H1 (cell line): ENCODE measurements around the gene AK5. TPM values are rescaled to one million over a fixed set of nuclear protein-coding genes. Genes with fewer than 3 reads are reported as not detected.

Source experiments
- CTCF ChIA-PET: fragments of 300-600 bp; sonication (Branson Sonifier 250); formaldehyde crosslinking; loops from one replicate; lab custom pipeline; 2021; ENCODE audit not compliant: partially characterized antibody; lab: Charles Lee
- POLR2A ChIA-PET: fragments of 300-600 bp; sonication (Branson Sonifier 250); formaldehyde crosslinking; loops from one replicate; lab custom pipeline; 2021; ENCODE audit warnings: inconsistent platforms; ENCODE audit not compliant: partially characterized antibody; lab: Charles Lee
- DNase-seq, 2 experiments: peaks; one replicate each; pipeline versions ENCODE4 v3.0.0 to v3.0.0-alpha.2; 2010 to 2022; ENCODE audit warnings: low spot score in 2 of 2, low read depth in 1 of 2, mixed read lengths in 1 of 2
- FAIRE-seq: peaks from 2 replicates; lab custom pipeline; 2011; peaks lifted over from hg19 to GRCh38; lab: Jason Lieb, UNC
- H2AFZ ChIP-seq: 2 replicates; pipeline ENCODE4 v1.8.1; 2012; ENCODE audit warnings: low read length, inconsistent platforms
- H2AK5ac ChIP-seq: 2 replicates; pipeline ENCODE4 v1.6.1; 2013; ENCODE audit warnings: low read depth, low read length
- H2BK120ac ChIP-seq: replicated peaks from 2 replicates; pipeline ENCODE3; 2013; ENCODE audit warnings: low read depth, low read length, inconsistent platforms
- H2BK12ac ChIP-seq: 2 replicates; pipeline ENCODE4 v1.6.1; 2013; ENCODE audit warnings: low read depth, low read length
- H2BK15ac ChIP-seq: 2 replicates; pipeline ENCODE4 v1.6.1; 2013; ENCODE audit warnings: low read length
- H2BK20ac ChIP-seq: 2 replicates; pipeline ENCODE4 v1.6.1; 2013; ENCODE audit warnings: low read length
- H2BK5ac ChIP-seq: 2 replicates; pipeline ENCODE4 v1.6.1; 2013; ENCODE audit warnings: low read depth, low read length
- H3K14ac ChIP-seq: 2 replicates; pipeline ENCODE4 v1.6.1; 2013; ENCODE audit warnings: inconsistent platforms; ENCODE audit not compliant: insufficient read length
- H3K18ac ChIP-seq: 2 replicates; pipeline ENCODE4 v1.6.1; 2013; ENCODE audit warnings: low read length; ENCODE audit errors: extremely low read depth
- H3K23ac ChIP-seq: 2 replicates; pipeline ENCODE4 v1.6.1; 2013; ENCODE audit warnings: inconsistent platforms; ENCODE audit not compliant: insufficient read length
- H3K23me2 ChIP-seq: 2 replicates; pipeline ENCODE4 v1.6.1; 2013; ENCODE audit warnings: low read depth, low read length
- H3K27ac ChIP-seq: 2 replicates; pipeline ENCODE4 v1.6.1; 2011; ENCODE audit warnings: low read depth, low read length, inconsistent platforms
- H3K27me3 ChIP-seq, 4 experiments: replicated peaks in 1 of 4; 1 replicate in 1 of 4; 2 replicates in 3 of 4; pipeline versions ENCODE4 v1.6.1 to v1.8.1; 2011 to 2013; ENCODE audit warnings: low read length in 3 of 4, mild to moderate bottlenecking in 3 of 4, inconsistent platforms in 2 of 4, mixed read lengths in 2 of 4, moderate library complexity in 1 of 4; ENCODE audit not compliant: control insufficient read depth in 3 of 4, insufficient read depth in 3 of 4; ENCODE audit errors: extremely low read depth in 1 of 4
- H3K36me3 ChIP-seq, 4 experiments: 2 replicates each; pipeline versions ENCODE4 v1.6.1 to v1.8.1; 2011 to 2013; ENCODE audit warnings: mild to moderate bottlenecking in 4 of 4, low read length in 3 of 4, moderate library complexity in 2 of 4, control low read depth in 1 of 4, inconsistent platforms in 1 of 4; ENCODE audit not compliant: insufficient read depth in 4 of 4, control insufficient read depth in 2 of 4
- H3K4ac ChIP-seq: replicated peaks from 2 replicates; pipeline ENCODE3; 2013; ENCODE audit warnings: low read length, low read depth, mixed read lengths, inconsistent platforms; ENCODE audit not compliant: insufficient read length
- H3K4me1 ChIP-seq, 4 experiments: replicated peaks in 1 of 4; 1 replicate in 1 of 4; 2 replicates in 3 of 4; pipeline versions ENCODE4 v1.6.1 to v1.8.1; 2011 to 2013; ENCODE audit warnings: low read length in 3 of 4, inconsistent platforms in 2 of 4, mixed read lengths in 1 of 4; ENCODE audit not compliant: insufficient read depth in 4 of 4, control insufficient read depth in 3 of 4
- H3K4me2 ChIP-seq, 2 experiments: 2 replicates each; pipeline versions ENCODE4 v1.6.1 to v1.8.1; 2011 to 2013; ENCODE audit warnings: low read depth in 2 of 2, low read length in 2 of 2, control low read depth in 1 of 2, inconsistent platforms in 1 of 2, mild to moderate bottlenecking in 1 of 2; ENCODE audit not compliant: insufficient read depth in 1 of 2
- H3K4me3 ChIP-seq, 4 experiments: fragments of 200-600, 300-600 bp in 1 of 4; sonication (generic), shearing (Covaris generic), sonication (Bioruptor Twin) in 1 of 4; 2 replicates each; pipeline versions ENCODE4 v1.5.1 to v1.8.1; 2011 to 2016; ENCODE audit warnings: low read length in 4 of 4, low read depth in 3 of 4, control low read depth in 2 of 4, inconsistent platforms in 2 of 4, mild to moderate bottlenecking in 2 of 4, mixed read lengths in 1 of 4, moderate library complexity in 1 of 4; ENCODE audit not compliant: insufficient read depth in 2 of 4; ENCODE audit errors: extremely low read depth in 1 of 4
- H3K56ac ChIP-seq: replicated peaks from 2 replicates; pipeline ENCODE3; 2013; ENCODE audit warnings: low read depth, mild to moderate bottlenecking, mixed read lengths, low read length, inconsistent platforms; ENCODE audit not compliant: insufficient read length
- H3K79me1 ChIP-seq: 2 replicates; pipeline ENCODE4 v1.6.1; 2013; ENCODE audit warnings: low read depth, low read length, control low read depth
- H3K79me2 ChIP-seq, 2 experiments: 2 replicates each; pipeline versions ENCODE4 v1.6.1 to v1.8.1; 2012 to 2013; ENCODE audit warnings: low read length in 2 of 2, mild to moderate bottlenecking in 2 of 2, inconsistent platforms in 1 of 2; ENCODE audit not compliant: insufficient read depth in 2 of 2, control insufficient read depth in 1 of 2
- H3K9ac ChIP-seq, 4 experiments: replicated peaks in 1 of 4; 1 replicate in 1 of 4; 2 replicates in 3 of 4; pipeline versions ENCODE4 v1.6.1 to v1.8.1; 2011 to 2013; ENCODE audit warnings: low read depth in 3 of 4, low read length in 3 of 4, control low read depth in 2 of 4, mild to moderate bottlenecking in 2 of 4, moderate library complexity in 2 of 4, inconsistent platforms in 1 of 4; ENCODE audit errors: extremely low read depth in 1 of 4
- H3K9me3 ChIP-seq, 2 experiments: 2 replicates each; pipeline versions ENCODE4 v1.6.1 to v1.8.1; 2012 to 2013; ENCODE audit warnings: mild to moderate bottlenecking in 2 of 2, moderate library complexity in 2 of 2, control low read depth in 1 of 2, inconsistent platforms in 1 of 2, low read depth in 1 of 2, low read length in 1 of 2, mixed read lengths in 1 of 2; ENCODE audit not compliant: insufficient read depth in 2 of 2
- H4K20me1 ChIP-seq, 2 experiments: replicated peaks in 1 of 2; 2 replicates each; pipeline versions ENCODE3 to v1.8.1; 2011 to 2013; ENCODE audit warnings: inconsistent platforms in 2 of 2, low read length in 2 of 2, mild to moderate bottlenecking in 1 of 2; ENCODE audit not compliant: insufficient read depth in 2 of 2, control insufficient read depth in 1 of 2
- H4K5ac ChIP-seq: 2 replicates; pipeline ENCODE4 v1.6.1; 2013; ENCODE audit warnings: low read length, low read depth, mixed read lengths, inconsistent platforms; ENCODE audit not compliant: insufficient read length
- H4K8ac ChIP-seq: 2 replicates; pipeline ENCODE4 v1.8.0; 2013; ENCODE audit warnings: mild to moderate bottlenecking, moderate library complexity, low read length, inconsistent platforms; ENCODE audit not compliant: insufficient read depth; ENCODE audit errors: extremely low read depth
- H4K91ac ChIP-seq: replicated peaks from 2 replicates; pipeline ENCODE3; 2013; ENCODE audit warnings: low read length, mixed read lengths, inconsistent platforms; ENCODE audit not compliant: insufficient read length
- CHD2 ChIP-seq: IDR thresholded peaks from 2 replicates; pipeline ENCODE4 v1.6.1; 2012; ENCODE audit warnings: low read length, improper control_type of control experiment
- EP300 ChIP-seq, 2 experiments: IDR thresholded peaks; 1 replicate in 1 of 2; 2 replicates in 1 of 2; pipeline ENCODE4 v1.6.1; 2011 to 2012; ENCODE audit warnings: low read depth in 2 of 2, low read length in 2 of 2, mild to moderate bottlenecking in 2 of 2, borderline replicate concordance in 1 of 2, inconsistent platforms in 1 of 2, moderate library complexity in 1 of 2
- EZH2 ChIP-seq: fragments of 200-600 bp; sonication (generic); IDR thresholded peaks from 2 replicates; pipeline ENCODE4 v1.7.1; 2012; ENCODE audit warnings: low read depth, mild to moderate bottlenecking, moderate library complexity, low read length, inconsistent platforms; ENCODE audit not compliant: severe bottlenecking
- HDAC2 ChIP-seq, 2 experiments: fragments of 300-600 bp in 1 of 2; sonication (generic) in 1 of 2; IDR thresholded peaks; 2 replicates each; pipeline ENCODE4 v1.6.1; 2011 to 2012; ENCODE audit warnings: low read depth in 2 of 2, low read length in 2 of 2, mild to moderate bottlenecking in 2 of 2, moderate library complexity in 2 of 2, borderline replicate concordance in 1 of 2, inconsistent platforms in 1 of 2
- PHF8 ChIP-seq: fragments of 200-600 bp; sonication (generic); conservative IDR thresholded peaks from 2 replicates; pipeline ENCODE4 v1.7.1; 2012; ENCODE audit warnings: low read depth, mild to moderate bottlenecking, inconsistent platforms, low read length, moderate library complexity
- POLR2AphosphoS5 ChIP-seq: IDR thresholded peaks from 2 replicates; pipeline ENCODE4 v1.6.1; 2011; ENCODE audit warnings: low read depth, low read length
- RFX5 ChIP-seq: IDR thresholded peaks from 2 replicates; pipeline ENCODE4 v1.6.1; 2011; ENCODE audit warnings: low read depth, low read length, improper control_type of control experiment, borderline replicate concordance
- RNF2 ChIP-seq: fragments of 200-900, 300-1000 bp; sonication (generic); IDR thresholded peaks from 2 replicates; pipeline ENCODE4 v1.7.1; 2016; ENCODE audit warnings: borderline replicate concordance, low read depth, mild to moderate bottlenecking, antibody characterized with exemption, low read length; ENCODE audit not compliant: poor library complexity, severe bottlenecking; ENCODE audit errors: missing control alignments
- TEAD4 ChIP-seq: IDR thresholded peaks from 2 replicates; pipeline ENCODE4 v1.6.1; 2012; ENCODE audit warnings: low read depth, low read length, inconsistent platforms, mixed read lengths
- WGBS, 2 experiments: shearing (Covaris generic) in 1 of 2; methylation state at CpG; one replicate each; pipeline versions ENCODE4 v1.1.6 to v1.1.7; 2013 to 2015; ENCODE audit warnings: low lambda C conversion rate in 2 of 2, mixed read lengths in 2 of 2, inconsistent platforms in 1 of 2, low coverage in 1 of 2, missing lambda C conversion rate in 1 of 2; ENCODE audit not compliant: insufficient replicate concordance in 2 of 2, insufficient coverage in 1 of 2, insufficient read length in 1 of 2; ENCODE audit errors: extremely low coverage in 1 of 2, missing lambda C conversion rate in 1 of 2; 5-methylcytosine and 5-hydroxymethylcytosine counted together
- polyA plus RNA-seq, 7 experiments: library from polyadenylated mRNA; depleted of rRNA in 3 of 7; stranded (reverse) in 5 of 7; unstranded in 2 of 7; fragments of >200 nt in 5 of 7; fragments of 200-250 nt in 2 of 7; gene quantifications; 1 replicate in 5 of 7; 2 replicates in 1 of 7; 4 replicates in 1 of 7; pipeline versions ENCODE4 v1.2.1 to v1.2.3, GENCODE V29; 2011 to 2013; ENCODE audit warnings: missing spikeins in 2 of 7, mixed read lengths in 2 of 7
- total RNA-seq: library from RNA; stranded (reverse); fragmentation: NEBNext Ultra II Directional; extraction: Animal tissue kit (Norgen Biotek cat#: 25700); gene quantifications from 2 replicates; pipeline ENCODE4 v1.2.1, GENCODE V29; 2021
- TF ChIP-seq, protein P1 (sequence below): IDR thresholded peaks from 2 replicates; pipeline ENCODE4 v1.6.1; 2011; ENCODE audit warnings: low read depth, mild to moderate bottlenecking, low read length; ENCODE audit not compliant: insufficient read depth

AK5 gene
- total and polyA plus RNA-seq, 2 of the 8 experiments (the other 6 are each of a cell fraction or from before 2014, with no cell fraction given) = 2.0 to 7.1 TPM

DNA sequence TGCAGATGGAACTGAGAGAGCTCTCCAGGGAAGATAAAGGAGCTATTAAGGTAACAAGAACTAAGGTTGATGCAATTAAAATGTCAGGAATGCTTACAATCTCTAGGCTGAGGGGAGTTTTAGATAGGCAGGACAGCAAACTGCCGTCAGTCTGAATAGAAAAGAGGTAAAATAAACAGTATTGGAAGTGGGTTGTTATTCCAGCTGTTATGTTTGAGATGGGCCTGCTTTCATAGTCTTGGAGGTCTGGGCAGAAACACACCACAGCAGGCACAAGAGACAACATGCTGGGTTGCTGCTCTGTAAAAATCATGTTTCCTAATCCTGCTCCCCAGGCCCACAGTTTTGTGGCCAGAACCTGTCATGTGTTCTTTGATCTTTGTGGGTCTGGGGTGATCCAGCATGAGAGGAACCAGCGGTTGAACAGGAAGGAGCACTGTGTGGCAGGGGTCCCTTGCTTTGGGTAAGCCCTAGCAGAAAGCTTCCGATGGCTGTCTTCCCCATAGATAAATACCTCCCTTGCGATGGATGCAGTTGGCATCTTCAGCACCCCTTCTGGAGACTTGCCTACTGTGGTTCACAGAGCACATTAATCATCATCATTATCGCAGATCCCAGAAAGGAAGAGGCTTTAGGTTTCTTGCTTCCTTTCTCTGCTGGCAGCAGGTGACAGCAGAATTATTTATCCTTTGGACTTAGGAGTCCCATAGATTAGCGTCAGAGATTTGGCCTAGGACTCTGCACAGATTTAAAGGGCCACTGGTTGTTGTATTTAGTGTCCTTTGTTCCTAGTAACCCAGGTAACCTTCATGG lies 97.1 kb downstream of the AK5 start:
- H3K79me2 ChIP-seq = no peaks in the 10 kb centered on the region
- peak overlapping the region; percentile 19; the same call in 1 of the 2 replicates for H2BK5ac ChIP-seq
- no peak for FAIRE-seq
- H4K5ac ChIP-seq = no peak overlapping the region
- no peaks in the 10 kb centered on the region for H4K20me1 ChIP-seq
- no peak for DNase-seq
- H3K9me3 ChIP-seq = no peaks in the 10 kb centered on the region
- H3K36me3 ChIP-seq = no peaks in the 10 kb centered on the region
- WGBS, 2 experiments = 74% methylated on average over 6 of the region's 6 CpGs; no CpG with 5 or more reads in 1 of the 2 experiments
- H2BK20ac ChIP-seq = no peak overlapping the region
- no peak overlapping the region for H2BK12ac ChIP-seq
- H2BK15ac ChIP-seq = no peak overlapping the region
- H2BK120ac ChIP-seq = no peak overlapping the region
- H3K4me2 ChIP-seq = no peak overlapping the region
- no peak overlapping the region for H3K18ac ChIP-seq
- H3K79me1 ChIP-seq = no peaks in the 10 kb centered on the region
- no peak overlapping the region for H3K23ac ChIP-seq
- H3K27me3 ChIP-seq = no peaks in the 10 kb centered on the region
- no peak overlapping the region for H2AK5ac ChIP-seq
- no peak overlapping the region for H2AFZ ChIP-seq
- H3K4ac ChIP-seq = no peak overlapping the region
- H4K91ac ChIP-seq = no peak overlapping the region
- CTCF ChIA-PET = interaction anchor here (1.1 kb wide), 1 partner anchor 22 kb away, joined by 3 read pairs; no protein-coding TSS in a partner anchor
- H3K4me1 ChIP-seq = peaks cover 0 to 2% (median 0%) of the 10 kb centered on the region in 4 experiments; a peak in 1 of 7 replicates
- H3K14ac ChIP-seq = no peak overlapping the region
- H3K27ac ChIP-seq = no peak overlapping the region
- H3K9ac ChIP-seq = no peak overlapping the region
- POLR2A ChIA-PET = interaction anchor here (0.6 kb wide), 1 partner anchor 307 kb away, joined by 4 read pairs; no protein-coding TSS in a partner anchor
- H3K4me3 ChIP-seq = no peak overlapping the region
- H3K56ac ChIP-seq = no peak overlapping the region
- no peak overlapping the region for H4K8ac ChIP-seq
- no peaks in the 10 kb centered on the region for H3K23me2 ChIP-seq
- TF ChIP-seq EZH2 (no peak), CHD2 (no peak), POLR2AphosphoS5 (no peak), PHF8 (no peak), EP300 (IDR thresholded peaks at IDR 0.05; ENCODE audit: borderline replicate concordance in 1 of 2, low read depth in 2 of 2, low read length in 2 of 2) (no peak), RNF2 (no peak), RFX5 (no peak), TEAD4 (no peak), HDAC2 (IDR thresholded peaks at IDR 0.05; ENCODE audit: borderline replicate concordance in 1 of 2, low read depth in 2 of 2, low read length in 2 of 2) (no peak)
- TF ChIP-seq, protein P1, sequence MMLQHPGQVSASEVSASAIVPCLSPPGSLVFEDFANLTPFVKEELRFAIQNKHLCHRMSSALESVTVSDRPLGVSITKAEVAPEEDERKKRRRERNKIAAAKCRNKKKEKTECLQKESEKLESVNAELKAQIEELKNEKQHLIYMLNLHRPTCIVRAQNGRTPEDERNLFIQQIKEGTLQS = no peak
